HFFc6 (cell line): ENCODE measurements around the gene LARP1. TPM values are rescaled to one million over a fixed set of nuclear protein-coding genes. Genes with fewer than 3 reads are reported as not detected.

Source experiments
- DNase-seq: peaks from one replicate; pipeline ENCODE4 v3.0.0-alpha.2; 2018
- H3K27ac Mint-ChIP-seq: 2 replicates; pipeline ENCODE4 v1.8.0; 2020; ENCODE audit warnings: mild to moderate bottlenecking, mixed read lengths
- H3K27me3 Mint-ChIP-seq: 2 replicates; pipeline ENCODE4 v1.8.0; 2021; ENCODE audit warnings: mild to moderate bottlenecking, moderate library complexity, mixed read lengths; ENCODE audit not compliant: insufficient read depth
- H3K36me3 Mint-ChIP-seq: 2 replicates; pipeline ENCODE4 v1.8.0; 2021; ENCODE audit warnings: low read depth, mixed read lengths
- H3K4me1 Mint-ChIP-seq: 2 replicates; pipeline ENCODE4 v1.8.0; 2020; ENCODE audit warnings: low read depth, mixed read lengths
- H3K4me3 Mint-ChIP-seq: 2 replicates; pipeline ENCODE4 v1.8.0; 2020; ENCODE audit warnings: mild to moderate bottlenecking, moderate library complexity, mixed read lengths
- H3K9me3 Mint-ChIP-seq: 2 replicates; pipeline ENCODE4 v1.8.0; 2020; ENCODE audit warnings: mild to moderate bottlenecking, mixed read lengths
- total RNA-seq, 6 experiments: library from RNA; stranded (reverse); fragmentation: NEBNext Ultra II Directional; extraction: Animal tissue kit (Norgen Biotek cat#: 25700); gene quantifications; 2 replicates in 1 of 6; 3 replicates in 5 of 6; pipeline ENCODE4 v1.2.3, GENCODE V29; 2021
- TF ChIP-seq, protein P1 (sequence below): fragments of 200-600 bp; sonication (generic); IDR thresholded peaks from 2 replicates; pipeline ENCODE4 v1.5.0; 2021; ENCODE audit warnings: antibody characterized with exemption, mild to moderate bottlenecking

Gene LARP1
- total RNA-seq, 6 experiments from 2014 or later: 204 to 228 (median 208) TPM

DNA sequence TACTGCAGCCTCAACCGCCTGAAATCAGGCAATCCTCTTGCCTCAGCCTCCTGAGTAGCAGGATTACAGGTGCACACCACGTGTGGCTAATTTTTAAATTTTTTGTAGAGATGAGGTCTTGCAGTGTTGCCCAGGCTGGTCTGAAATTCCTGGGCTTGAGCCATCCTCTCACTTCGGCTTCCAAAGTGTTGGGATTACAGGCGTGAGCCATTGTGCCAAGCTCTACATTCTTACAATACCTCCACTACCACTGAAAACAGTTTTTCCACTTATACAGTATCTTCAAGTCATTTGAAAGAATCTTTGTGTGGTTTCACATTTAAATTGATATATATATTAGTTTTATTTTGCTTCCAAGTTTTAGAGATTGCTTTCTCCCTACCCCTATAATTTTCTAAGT, 42.6 kb downstream of the LARP1 start:
- Mint-ChIP-seq H3K27ac (no peak overlapping the region), H3K4me1 (peaks cover 53% of the 10 kb centered on the region), H3K27me3 (peaks cover 2% of the 10 kb centered on the region), H3K4me3 (no peak overlapping the region), H3K36me3 (peaks cover 51% of the 10 kb centered on the region), H3K9me3 (no peaks in the 10 kb centered on the region)
- TF ChIP-seq, protein P1, sequence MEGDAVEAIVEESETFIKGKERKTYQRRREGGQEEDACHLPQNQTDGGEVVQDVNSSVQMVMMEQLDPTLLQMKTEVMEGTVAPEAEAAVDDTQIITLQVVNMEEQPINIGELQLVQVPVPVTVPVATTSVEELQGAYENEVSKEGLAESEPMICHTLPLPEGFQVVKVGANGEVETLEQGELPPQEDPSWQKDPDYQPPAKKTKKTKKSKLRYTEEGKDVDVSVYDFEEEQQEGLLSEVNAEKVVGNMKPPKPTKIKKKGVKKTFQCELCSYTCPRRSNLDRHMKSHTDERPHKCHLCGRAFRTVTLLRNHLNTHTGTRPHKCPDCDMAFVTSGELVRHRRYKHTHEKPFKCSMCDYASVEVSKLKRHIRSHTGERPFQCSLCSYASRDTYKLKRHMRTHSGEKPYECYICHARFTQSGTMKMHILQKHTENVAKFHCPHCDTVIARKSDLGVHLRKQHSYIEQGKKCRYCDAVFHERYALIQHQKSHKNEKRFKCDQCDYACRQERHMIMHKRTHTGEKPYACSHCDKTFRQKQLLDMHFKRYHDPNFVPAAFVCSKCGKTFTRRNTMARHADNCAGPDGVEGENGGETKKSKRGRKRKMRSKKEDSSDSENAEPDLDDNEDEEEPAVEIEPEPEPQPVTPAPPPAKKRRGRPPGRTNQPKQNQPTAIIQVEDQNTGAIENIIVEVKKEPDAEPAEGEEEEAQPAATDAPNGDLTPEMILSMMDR: no peak
- no peak for DNase-seq

GRCh38 chr5:154800582-154800981, 45.4 kb downstream of the LARP1 start:
- H3K27ac Mint-ChIP-seq: peak overlapping the region; percentile 69
- peaks cover 25% of the 10 kb centered on the region for H3K4me1 Mint-ChIP-seq
- no peak overlapping the region for H3K4me3 Mint-ChIP-seq
- no peaks in the 10 kb centered on the region for H3K9me3 Mint-ChIP-seq
- no peaks in the 10 kb centered on the region; the same call in 1 of the 2 replicates for H3K27me3 Mint-ChIP-seq
- TF ChIP-seq, protein P1: no peak
- H3K36me3 Mint-ChIP-seq: peaks cover 53% of the 10 kb centered on the region
- DNase-seq: no peak

- no peak overlapping the region for H3K4me3 Mint-ChIP-seq
- H3K27ac Mint-ChIP-seq: peak overlapping the region; percentile 67
- TF ChIP-seq, protein P1: no peak
- peaks cover 24% of the 10 kb centered on the region for H3K4me1 Mint-ChIP-seq
- peaks cover 53% of the 10 kb centered on the region for H3K36me3 Mint-ChIP-seq
- DNase-seq: peak; percentile 45
- H3K9me3 Mint-ChIP-seq: no peaks in the 10 kb centered on the region
- H3K27me3 Mint-ChIP-seq: no peaks in the 10 kb centered on the region; the same call in 1 of the 2 replicates
These were observed 45.9 kb downstream of the LARP1 start for GRCh38 chr5:154801083-154801482.

GRCh38 chr5:154802050-154802449, 46.9 kb downstream of the LARP1 start:
- Mint-ChIP-seq H3K4me1 (peaks cover 24% of the 10 kb centered on the region), H3K4me3 (no peak overlapping the region), H3K27ac (no peak overlapping the region), H3K36me3 (peaks cover 44% of the 10 kb centered on the region), H3K9me3 (no peaks in the 10 kb centered on the region), H3K27me3 (no peaks in the 10 kb centered on the region; the same call in 1 of the 2 replicates)
- DNase-seq: no peak
- TF ChIP-seq, protein P1: no peak

- Mint-ChIP-seq H3K9me3 (no peaks in the 10 kb centered on the region), H3K36me3 (peaks cover 41% of the 10 kb centered on the region), H3K4me3 (no peak overlapping the region), H3K4me1 (peaks cover 7% of the 10 kb centered on the region), H3K27ac (no peak overlapping the region), H3K27me3 (no peaks in the 10 kb centered on the region; the same call in 1 of the 2 replicates)
- no peak for DNase-seq
- TF ChIP-seq, protein P1: no peak
These were observed 51.0 kb downstream of the LARP1 start for GRCh38 chr5:154806176-154806575.

GRCh38 chr5:154811239-154811638, 56.1 kb downstream of the LARP1 start:
- Mint-ChIP-seq H3K36me3 (peaks cover 32% of the 10 kb centered on the region), H3K9me3 (no peaks in the 10 kb centered on the region), H3K4me1 (peaks cover 7% of the 10 kb centered on the region; the same call in 1 of the 2 replicates), H3K27ac (no peak overlapping the region; the same call in 1 of the 2 replicates), H3K27me3 (no peaks in the 10 kb centered on the region; the same call in none of the 2 replicates), H3K4me3 (no peak overlapping the region)
- TF ChIP-seq, protein P1: no peak
- no peak for DNase-seq
